HG02981 (cell line): Measurements from ENCODE around the gene GJD3.
"Not testable (repeated sequence)": the region's sequence is repeated elsewhere in the genome, so short reads cannot be mapped to it uniquely, and the experiment has no call there.

Experiments used
- ATAC-seq: cut with Tn5 transposase; IDR thresholded peaks from one replicate; pipeline ENCODE4 v1.9.1; 2021; ENCODE audit warnings: mild to moderate bottlenecking, moderate library complexity; ENCODE audit not compliant: unreplicated experiment

GJD3 gene

DNA sequence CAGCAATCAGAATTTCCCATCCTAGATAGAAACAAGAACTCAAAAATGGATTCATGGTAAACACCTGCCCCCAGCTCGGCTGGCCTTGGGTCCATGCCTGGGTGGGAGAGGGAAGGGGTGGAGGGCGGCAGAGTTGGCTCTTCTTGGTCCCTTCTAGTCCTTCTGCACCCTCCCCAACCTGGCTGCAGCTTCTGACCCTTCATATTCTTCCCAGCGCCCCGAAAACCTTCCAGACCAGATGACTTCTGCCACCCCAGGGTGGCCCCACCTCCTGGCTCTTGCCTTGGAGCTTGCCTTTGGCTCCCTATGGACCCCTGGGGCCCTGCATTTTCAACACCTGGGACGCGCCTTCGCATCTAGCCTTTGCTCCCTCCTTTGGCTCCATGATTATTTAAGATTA is 5.4 kb upstream of the GJD3 start:
- no peak for ATAC-seq

DNA sequence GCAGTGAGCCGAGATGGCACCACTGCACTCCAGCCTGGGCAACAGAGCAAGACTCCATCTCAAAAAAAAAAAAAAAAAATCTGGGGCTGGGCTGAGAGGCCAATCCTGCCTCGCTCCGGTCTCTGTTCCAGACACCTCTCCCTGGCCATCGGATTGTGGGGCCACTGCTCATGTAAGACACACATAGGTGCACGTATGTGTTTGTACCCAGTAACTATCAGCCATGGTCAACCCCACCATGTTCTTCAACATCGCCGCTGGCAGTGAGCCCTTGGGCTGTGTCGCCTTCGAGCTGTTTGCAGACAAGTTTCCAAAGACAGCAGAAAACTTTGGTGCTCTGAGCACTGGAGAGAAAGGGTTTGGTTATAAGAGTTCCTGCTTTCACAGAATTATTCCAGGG is 3.2 kb upstream of the GJD3 start:
- ATAC-seq: not testable (repeated sequence)

DNA sequence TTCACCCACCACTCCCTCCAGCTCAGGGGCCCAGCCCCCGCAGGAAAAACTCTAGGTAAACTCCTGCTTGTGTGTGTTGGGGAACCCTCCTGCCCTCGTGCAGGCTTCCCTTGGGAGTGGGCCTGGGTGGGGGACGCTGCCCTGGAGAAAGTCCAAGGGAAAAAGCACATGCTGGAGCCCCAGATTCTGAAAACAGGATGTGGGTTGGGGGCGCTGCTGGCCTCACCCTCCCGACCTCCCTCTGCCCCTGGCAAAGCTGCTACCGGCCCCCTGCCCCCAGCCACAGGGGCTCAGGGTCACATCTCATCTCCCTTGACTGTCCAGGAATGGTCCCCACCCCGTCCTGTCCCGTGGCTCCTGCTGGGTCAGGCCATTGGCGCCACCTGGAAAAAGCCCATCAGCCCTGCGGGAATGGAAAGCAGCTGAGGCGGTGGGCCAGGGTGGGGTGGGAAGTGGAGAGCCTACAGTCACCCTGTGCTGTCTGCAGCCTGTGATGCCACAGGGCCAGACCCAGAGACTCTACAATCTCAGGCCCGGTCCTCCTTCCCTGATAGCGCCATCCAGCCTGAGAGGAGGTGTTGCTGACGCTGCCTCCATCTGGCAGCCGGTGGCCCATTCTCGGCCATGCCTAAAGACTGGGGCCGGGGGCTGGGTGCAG is 2.5 kb upstream of the GJD3 start:
- ATAC-seq: no peak

DNA sequence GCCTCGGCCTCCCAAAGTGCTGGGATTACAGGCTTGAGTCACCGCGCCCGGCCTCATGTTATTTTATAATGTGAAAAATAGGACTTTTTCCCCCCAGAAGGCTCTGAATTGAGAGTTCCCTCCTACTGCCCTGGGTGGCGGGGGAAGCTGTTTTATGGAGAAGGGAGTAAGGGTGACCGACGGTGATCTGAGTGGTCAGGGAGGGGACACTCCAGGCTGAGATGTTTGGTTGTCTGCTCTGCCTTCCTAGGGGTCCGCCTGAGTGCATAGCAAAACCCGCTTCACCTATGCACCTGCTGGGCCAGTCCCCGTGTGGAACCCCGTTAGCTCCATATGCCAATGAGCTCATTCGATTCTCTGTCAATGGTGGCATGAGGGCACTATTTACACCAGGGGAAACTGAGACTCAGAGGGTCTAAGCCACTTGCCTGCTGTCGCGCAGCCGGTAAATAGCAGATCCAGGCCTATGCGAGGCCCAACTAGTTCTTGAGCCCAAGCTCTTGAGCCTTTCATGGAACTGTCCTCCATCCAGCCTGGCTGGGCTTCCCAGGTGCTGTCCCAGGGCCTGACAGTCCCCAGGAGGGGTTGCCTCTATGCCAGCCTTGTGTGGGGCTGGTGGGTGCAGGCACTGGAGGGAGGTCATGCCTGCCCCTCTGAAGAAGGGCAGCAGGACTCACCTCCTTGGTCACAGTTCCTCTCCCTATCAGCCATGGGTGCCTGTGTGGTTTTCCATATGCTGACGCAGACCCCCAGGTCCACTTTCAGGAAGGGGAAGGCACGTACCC is 1.7 kb upstream of the GJD3 start:
- ATAC-seq: no peak

DNA sequence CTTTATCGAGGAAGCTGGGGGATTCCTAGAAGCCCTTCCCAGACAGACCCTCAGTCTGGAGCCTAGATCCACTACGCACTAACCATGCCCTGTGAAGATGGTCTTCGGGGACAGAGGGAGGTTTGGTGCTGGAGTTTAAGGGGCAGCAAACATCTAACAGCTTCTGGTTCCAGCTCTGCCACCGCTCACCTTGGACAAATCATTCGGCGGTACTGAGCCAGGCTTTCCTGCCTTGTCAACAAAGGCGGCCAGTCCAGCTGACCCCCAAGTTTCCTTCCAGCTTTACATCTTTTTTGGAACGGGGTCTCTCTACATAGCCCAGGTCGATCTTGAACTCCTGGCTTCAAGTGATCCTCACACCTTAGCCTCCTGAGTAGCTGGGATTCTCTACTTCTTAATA is 369 bp upstream of the GJD3 start:
- no peak for ATAC-seq

DNA sequence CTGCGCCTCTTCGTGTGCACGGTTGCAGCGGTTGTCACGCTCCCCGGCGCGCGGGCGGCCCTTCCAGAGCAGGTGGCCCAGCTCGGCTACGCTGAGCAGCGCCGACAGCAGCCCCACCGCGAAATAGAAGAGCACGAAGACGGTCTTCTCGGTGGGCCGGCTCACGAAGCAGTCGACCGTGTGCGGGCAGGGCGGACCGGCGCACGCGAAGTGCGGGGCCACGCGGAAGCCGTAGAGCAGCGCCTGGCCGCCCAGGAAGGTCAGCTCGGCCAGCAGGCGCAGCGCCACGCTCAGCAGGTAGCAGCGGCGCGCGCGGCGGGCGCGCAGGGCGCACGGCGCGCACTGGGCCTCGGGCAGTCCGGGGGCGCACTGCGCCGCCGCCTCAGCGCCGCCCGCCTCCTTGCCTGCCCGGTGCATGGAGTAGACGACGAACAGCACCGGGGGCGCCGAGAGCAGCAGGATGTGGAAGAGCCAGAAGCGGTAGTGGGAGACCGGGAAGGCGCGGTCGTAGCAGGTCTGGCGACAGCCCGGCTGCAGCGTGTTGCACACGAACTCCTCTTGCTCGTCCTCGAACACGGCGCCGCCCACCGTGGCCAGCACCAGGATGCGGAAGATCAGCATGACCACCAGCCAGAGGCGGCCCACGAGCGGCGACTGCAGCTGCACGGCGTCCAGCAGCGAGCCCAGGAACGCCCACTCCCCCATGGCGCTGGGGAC is 1.3 kb downstream of the GJD3 start:
- ATAC-seq: no peak

DNA sequence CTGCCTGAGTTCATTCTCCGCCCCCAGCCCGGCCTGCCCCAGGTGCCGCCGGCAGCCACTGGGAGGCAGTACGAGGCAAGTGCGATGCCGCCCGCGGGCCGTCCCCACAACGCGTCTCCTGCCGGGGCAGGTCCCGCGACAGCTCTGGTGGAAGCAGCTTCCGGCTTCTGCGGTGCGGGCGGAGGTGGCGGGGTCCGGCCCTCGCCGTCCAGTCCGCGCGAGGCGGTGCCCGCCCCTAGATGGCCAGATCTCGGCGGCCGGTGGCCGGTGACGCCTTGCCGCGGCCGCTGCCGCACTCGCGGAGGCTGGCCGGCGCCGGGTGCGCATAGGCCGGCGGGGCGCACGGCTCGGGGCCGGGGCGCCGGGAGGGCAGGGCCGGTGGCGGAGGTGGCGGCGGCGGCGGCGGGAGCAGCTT is 1.8 kb downstream of the GJD3 start:
- peak; percentile 57 for ATAC-seq

DNA sequence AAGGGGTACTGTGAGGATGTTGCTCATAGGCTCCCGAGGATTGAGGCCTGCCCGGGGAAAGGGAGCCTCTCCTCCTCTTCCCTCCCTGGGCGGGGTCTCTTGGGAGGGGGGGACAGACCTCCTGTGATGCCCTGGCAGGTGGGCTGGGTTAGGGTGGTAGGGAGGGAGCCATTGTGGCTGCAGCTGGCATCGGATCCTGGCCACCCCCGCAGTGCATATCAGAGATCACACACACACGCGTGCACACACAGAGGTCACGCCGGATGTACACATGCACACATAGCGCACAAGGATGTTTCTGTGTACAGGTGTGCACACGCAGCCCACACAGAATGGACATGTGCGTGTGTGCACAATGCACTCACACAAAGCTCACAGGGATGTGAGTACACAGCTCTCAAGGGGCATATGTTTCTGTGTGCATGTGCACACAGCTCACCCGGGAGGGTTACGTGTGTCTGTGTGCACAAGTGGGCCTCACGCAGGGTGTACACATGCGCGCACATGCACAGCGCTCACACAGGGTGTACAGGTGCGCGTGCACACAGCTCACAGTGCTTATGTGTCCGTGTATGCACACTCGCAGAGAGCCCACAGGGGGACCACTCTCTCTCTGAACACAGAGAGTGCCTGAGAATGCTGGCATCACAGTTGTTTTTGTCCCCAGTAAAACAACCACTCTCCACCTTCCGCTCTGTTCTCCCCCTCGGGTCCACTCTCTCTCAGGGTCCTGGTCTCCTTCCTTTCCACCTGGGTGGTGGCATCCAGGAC is 2.4 kb downstream of the GJD3 start:
- ATAC-seq: peak; percentile 6

DNA sequence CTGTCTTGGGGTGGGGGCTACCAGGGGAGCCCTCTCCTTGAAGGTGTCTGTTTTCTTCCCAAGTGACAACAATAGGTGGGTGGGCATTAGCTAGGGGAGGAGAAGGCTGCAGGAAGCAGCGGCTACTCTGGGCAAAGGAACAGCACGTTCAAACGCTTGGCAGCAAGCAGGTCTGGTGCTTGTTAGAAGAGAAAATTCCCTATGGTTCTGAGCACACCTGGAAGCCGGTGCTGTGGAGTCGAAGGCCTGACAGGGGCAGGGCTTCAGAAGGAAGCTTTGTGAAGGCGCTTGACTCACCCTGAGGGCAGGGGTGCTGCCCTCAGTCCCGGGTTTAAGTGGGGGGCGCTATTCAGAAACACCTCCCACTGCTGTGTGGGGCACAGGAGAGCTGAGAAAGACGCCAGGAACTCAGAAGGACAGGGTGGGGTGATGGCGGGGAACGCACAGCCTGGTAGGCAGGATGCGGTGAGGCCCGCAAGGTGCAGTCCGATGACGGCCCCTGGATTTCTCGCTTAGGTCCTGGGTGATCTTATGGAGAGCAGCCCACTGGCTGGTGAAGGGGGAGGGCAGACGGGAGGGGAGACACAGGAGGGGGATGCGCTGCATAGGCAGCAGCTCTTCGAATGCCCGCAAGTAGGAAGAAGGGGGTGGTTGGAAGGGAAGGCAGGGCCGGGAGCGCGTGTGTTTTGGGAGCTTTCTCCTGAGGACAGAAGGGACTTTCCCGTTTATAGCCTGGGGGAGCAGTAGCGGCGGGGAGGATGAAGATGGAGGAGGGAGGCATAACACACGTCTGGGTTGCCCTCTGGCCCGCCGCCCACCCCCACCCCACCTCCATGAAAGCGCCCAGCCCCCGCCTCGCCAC is 3.2 kb downstream of the GJD3 start:
- no peak for ATAC-seq

DNA sequence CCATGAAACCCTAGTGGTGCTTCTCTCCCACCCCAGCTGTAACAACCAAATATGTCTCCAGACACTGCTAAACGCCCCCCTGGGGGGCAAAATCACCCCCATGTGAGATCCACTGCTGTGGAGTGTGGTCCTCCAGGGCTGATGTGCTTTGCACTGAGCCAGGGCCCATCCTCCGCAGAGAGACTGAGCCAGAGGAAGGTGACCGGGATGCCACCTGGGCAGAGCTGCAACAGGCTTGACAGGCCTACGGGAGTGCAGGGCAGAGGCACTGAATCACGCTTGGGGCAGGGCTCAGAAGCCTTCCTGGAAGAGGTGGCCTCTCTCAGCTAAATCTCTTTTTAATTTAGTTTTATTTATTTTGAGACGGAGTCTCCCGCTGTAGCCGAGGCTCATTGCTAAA is 4.4 kb downstream of the GJD3 start:
- no peak for ATAC-seq

DNA sequence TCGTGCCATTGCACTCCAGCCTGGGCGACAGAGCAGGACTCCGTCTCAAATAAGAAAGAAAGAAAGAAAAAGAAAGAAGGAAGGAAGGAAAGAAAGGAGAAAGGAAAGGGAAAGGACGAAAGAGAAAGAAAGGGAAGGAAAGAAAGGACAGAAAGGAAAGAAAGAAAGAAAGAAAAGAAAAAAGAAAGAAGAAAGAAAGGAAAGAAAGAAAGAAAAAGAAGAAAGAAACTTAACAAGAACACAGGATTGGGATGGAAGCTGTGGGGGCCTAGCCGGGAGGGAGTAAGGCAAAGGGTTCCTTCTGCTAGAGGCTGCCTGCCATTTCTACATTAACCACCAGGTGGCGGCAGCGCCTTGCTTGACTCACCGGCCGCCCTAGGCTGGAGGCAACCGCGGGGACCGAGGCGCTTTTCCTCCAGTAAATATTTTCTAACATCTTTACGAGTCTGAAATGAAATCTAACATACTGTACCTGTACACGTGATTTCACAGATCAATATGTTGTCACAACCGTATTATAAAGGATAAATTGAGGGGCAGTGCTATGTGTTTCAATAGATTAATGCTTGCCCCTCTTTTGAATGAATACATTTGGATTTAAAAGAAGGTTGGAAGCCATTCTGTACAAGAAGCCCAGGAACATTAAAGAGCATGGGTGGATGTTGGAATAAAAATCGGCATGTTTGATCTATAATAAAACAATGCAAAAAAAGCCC is 6.1 kb downstream of the GJD3 start:
- ATAC-seq: no peak

DNA sequence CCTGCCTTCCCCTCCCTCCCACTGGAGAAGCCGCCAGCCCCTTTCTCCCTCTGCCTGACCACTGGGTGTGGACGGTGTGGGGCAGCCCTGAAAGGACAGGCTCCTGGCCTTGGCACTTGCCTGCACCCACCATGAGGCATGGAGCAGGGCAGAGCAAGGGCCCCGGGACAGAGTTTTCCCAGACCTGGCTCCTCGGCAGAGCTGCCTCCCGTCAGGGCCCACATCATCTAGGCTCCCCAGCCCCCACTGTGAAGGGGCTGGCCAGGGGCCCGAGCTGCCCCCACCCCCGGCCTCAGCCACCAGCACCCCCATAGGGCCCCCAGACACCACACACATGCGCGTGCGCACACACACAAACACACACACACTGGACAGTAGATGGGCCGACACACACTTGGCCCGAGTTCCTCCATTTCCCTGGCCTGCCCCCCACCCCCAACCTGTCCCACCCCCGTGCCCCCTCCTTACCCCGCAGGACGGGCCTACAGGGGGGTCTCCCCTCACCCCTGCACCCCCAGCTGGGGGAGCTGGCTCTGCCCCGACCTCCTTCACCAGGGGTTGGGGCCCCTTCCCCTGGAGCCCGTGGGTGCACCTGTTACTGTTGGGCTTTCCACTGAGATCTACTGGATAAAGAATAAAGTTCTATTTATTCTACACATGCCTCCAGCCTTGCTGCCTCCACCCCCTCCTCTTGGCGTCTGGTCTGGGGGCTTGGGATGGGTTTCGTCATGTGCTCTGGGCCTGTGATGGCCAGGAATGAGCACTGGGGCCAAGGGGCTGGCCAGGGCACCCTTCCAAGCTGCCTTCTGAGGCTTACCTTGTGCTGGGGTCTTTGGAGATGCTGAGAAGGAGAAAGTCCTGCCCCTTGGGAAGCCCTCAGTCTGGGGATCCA is 7.3 kb downstream of the GJD3 start:
- ATAC-seq: no peak

DNA sequence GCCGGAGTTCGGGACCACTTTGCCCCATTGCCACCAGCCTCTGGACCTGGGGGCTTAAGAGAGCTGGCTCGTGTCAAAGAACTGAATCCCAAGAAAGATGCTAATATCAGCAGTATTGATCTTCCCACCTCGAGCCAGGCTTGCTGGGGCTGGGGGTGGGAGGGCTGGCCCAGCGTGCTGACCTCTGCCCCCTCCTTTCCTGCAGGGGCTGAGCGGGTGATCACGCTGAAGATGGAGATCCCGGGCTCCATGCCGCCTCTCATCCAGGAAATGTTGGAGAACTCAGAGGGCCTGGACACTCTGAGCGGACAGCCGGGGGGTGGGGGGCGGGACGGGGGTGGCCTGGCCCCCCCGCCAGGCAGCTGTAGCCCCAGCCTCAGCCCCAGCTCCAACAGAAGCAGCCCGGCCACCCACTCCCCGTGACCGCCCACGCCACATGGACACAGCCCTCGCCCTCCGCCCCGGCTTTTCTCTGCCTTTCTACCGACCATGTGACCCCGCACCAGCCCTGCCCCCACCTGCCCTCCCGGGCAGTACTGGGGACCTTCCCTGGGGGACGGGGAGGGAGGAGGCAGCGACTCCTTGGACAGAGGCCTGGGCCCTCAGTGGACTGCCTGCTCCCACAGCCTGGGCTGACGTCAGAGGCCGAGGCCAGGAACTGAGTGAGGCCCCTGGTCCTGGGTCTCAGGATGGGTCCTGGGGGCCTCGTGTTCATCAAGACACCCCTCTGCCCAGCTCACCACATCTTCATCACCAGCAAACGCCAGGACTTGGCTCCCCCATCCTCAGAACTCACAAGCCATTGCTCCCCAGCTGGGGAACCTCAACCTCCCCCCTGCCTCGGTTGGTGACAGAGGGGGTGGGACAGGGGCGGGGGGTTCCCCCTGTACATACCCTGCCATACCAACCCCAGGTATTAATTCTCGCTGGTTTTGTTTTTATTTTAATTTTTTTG is 8.5 kb downstream of the GJD3 start:
- ATAC-seq: no peak

DNA sequence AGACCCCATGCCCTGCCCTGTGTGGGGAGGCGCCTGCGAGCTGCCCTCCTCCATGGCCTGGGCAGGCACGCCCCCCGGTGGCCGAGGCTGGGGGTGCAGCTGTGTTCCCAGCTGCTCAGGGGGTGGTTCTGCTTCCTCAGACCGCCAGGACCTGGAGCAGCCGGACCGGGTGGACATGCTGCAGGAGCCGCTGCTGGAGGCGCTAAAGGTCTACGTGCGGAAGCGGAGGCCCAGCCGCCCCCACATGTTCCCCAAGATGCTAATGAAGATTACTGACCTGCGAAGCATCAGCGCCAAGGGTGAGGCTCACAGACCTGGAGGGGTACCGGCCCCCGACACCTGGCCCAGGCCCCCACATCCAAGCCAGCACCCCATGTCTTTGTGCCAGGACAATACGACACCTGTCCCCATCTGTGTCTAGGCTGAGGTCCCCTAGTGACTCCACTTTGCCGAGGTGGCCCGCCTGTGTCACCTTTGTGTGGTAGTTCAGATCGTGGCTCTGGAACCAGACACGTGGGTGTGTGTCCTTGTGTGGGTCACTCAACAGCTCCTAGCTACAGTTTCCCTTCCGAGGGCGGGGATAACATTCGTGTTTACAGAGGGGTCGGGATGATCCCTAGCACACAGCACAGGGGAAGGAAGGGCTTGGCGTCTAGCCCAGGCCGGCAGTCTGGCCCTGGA is 9.3 kb downstream of the GJD3 start:
- peak; percentile 53 for ATAC-seq

DNA sequence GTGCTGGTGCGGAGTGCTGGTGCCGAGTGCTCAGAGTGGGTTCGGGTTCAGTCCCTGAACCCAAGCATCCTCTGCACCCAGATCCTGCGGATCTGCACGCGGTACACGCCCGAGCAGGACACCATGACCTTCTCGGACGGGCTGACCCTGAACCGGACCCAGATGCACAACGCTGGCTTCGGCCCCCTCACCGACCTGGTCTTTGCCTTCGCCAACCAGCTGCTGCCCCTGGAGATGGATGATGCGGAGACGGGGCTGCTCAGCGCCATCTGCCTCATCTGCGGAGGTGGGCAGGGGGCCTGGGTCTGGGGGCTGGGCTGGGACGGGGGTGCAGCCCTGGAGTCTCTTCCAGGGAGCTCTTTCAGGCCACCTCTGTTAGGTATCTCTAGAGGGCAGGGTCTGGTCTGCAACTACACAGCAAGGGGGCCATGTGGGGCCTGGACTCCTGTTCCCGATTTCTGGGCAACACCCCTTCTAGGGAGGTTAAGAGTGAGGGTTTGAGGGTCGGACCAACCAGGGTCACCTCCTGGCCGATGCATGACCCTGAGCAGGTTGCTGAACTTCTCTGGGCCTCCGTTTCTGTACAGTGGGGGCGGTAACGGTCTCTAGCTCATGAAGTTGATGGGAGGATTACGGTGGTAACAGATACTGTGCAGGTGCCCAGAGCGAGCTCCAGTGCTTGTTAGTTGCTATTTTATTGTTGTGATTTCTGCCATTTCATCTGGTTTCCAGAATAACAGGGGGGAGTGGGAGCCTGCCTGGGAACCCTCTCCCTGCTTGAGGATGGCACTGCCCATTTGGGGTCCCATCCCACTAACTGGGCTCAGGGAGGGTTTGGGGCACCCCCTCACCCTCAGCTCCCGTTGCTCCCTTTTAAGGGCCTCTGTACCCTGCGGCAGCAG is 10.1 kb downstream of the GJD3 start:
- ATAC-seq: no peak
